Measurements from ENCODE around the gene PTPRN2. TPM values are rescaled to one million over a fixed set of nuclear protein-coding genes. Genes with fewer than 3 reads are reported as not detected.

Gene PTPRN2
- total and polyA plus RNA-seq, 2 of the 13 experiments (the other 11 are each of a cell fraction or from before 2014, with no cell fraction given) = 2.5 to 24.2 TPM

GRCh38 chr7:158498443-158499081 is 89.1 kb downstream of the PTPRN2 start (continued):
- TF ChIP-seq, protein P1, sequence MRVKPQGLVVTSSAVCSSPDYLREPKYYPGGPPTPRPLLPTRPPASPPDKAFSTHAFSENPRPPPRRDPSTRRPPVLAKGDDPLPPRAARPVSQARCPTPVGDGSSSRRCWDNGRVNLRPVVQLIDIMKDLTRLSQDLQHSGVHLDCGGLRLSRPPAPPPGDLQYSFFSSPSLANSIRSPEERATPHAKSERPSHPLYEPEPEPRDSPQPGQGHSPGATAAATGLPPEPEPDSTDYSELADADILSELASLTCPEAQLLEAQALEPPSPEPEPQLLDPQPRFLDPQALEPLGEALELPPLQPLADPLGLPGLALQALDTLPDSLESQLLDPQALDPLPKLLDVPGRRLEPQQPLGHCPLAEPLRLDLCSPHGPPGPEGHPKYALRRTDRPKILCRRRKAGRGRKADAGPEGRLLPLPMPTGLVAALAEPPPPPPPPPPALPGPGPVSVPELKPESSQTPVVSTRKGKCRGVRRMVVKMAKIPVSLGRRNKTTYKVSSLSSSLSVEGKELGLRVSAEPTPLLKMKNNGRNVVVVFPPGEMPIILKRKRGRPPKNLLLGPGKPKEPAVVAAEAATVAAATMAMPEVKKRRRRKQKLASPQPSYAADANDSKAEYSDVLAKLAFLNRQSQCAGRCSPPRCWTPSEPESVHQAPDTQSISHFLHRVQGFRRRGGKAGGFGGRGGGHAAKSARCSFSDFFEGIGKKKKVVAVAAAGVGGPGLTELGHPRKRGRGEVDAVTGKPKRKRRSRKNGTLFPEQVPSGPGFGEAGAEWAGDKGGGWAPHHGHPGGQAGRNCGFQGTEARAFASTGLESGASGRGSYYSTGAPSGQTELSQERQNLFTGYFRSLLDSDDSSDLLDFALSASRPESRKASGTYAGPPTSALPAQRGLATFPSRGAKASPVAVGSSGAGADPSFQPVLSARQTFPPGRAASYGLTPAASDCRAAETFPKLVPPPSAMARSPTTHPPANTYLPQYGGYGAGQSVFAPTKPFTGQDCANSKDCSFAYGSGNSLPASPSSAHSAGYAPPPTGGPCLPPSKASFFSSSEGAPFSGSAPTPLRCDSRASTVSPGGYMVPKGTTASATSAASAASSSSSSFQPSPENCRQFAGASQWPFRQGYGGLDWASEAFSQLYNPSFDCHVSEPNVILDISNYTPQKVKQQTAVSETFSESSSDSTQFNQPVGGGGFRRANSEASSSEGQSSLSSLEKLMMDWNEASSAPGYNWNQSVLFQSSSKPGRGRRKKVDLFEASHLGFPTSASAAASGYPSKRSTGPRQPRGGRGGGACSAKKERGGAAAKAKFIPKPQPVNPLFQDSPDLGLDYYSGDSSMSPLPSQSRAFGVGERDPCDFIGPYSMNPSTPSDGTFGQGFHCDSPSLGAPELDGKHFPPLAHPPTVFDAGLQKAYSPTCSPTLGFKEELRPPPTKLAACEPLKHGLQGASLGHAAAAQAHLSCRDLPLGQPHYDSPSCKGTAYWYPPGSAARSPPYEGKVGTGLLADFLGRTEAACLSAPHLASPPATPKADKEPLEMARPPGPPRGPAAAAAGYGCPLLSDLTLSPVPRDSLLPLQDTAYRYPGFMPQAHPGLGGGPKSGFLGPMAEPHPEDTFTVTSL (CRISPR knock-in tag; IDR thresholded peaks at IDR 0.05; ENCODE audit: borderline replicate concordance) = peak; percentile 39; the same call in 1 of the 2 replicates
- TF ChIP-seq, protein P2, sequence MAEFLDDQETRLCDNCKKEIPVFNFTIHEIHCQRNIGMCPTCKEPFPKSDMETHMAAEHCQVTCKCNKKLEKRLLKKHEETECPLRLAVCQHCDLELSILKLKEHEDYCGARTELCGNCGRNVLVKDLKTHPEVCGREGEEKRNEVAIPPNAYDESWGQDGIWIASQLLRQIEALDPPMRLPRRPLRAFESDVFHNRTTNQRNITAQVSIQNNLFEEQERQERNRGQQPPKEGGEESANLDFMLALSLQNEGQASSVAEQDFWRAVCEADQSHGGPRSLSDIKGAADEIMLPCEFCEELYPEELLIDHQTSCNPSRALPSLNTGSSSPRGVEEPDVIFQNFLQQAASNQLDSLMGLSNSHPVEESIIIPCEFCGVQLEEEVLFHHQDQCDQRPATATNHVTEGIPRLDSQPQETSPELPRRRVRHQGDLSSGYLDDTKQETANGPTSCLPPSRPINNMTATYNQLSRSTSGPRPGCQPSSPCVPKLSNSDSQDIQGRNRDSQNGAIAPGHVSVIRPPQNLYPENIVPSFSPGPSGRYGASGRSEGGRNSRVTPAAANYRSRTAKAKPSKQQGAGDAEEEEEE (CRISPR knock-in tag; IDR thresholded peaks at IDR 0.05; ENCODE audit: borderline replicate concordance) = no peak
- TF ChIP-seq ATM (IDR thresholded peaks at IDR 0.05; ENCODE audit: borderline replicate concordance) = no peak
- TF ChIP-seq HOXA9 (CRISPR knock-in tag; IDR thresholded peaks at IDR 0.05; ENCODE audit: borderline replicate concordance) = no peak
- no peak for TF ChIP-seq SNAPC5 (CRISPR knock-in tag; IDR thresholded peaks at IDR 0.05; ENCODE audit: borderline replicate concordance)
- TF ChIP-seq TFDP1 (CRISPR knock-in tag; IDR thresholded peaks at IDR 0.05; ENCODE audit: borderline replicate concordance) = no peak
- peak; percentile 57 for TF ChIP-seq HDAC2 (CRISPR knock-in tag; IDR thresholded peaks at IDR 0.05)
- peak; percentile 87 for TF ChIP-seq SAP130 (CRISPR knock-in tag; IDR thresholded peaks at IDR 0.05; ENCODE audit: low read depth)
- peak; percentile 87 for TF ChIP-seq HNF4A (CRISPR knock-in tag; IDR thresholded peaks at IDR 0.05)
- peak; percentile 48; the same call in 1 of the 2 replicates for TF ChIP-seq ELF3 (CRISPR knock-in tag; IDR thresholded peaks at IDR 0.05)
- TF ChIP-seq, protein P3, sequence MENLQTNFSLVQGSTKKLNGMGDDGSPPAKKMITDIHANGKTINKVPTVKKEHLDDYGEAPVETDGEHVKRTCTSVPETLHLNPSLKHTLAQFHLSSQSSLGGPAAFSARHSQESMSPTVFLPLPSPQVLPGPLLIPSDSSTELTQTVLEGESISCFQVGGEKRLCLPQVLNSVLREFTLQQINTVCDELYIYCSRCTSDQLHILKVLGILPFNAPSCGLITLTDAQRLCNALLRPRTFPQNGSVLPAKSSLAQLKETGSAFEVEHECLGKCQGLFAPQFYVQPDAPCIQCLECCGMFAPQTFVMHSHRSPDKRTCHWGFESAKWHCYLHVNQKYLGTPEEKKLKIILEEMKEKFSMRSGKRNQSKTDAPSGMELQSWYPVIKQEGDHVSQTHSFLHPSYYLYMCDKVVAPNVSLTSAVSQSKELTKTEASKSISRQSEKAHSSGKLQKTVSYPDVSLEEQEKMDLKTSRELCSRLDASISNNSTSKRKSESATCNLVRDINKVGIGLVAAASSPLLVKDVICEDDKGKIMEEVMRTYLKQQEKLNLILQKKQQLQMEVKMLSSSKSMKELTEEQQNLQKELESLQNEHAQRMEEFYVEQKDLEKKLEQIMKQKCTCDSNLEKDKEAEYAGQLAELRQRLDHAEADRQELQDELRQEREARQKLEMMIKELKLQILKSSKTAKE (CRISPR knock-in tag; IDR thresholded peaks at IDR 0.05; ENCODE audit: borderline replicate concordance) = no peak
- 0 out of 2 replicates have a peak, but pooled peaks have one; percentile 37 for TF ChIP-seq KDM1A (CRISPR knock-in tag; IDR thresholded peaks at IDR 0.05)
- peak; percentile 52; the same call in 1 of the 2 replicates for TF ChIP-seq HDAC1 (CRISPR knock-in tag; IDR thresholded peaks at IDR 0.05)
- no peak for TF ChIP-seq YEATS2 (CRISPR knock-in tag; IDR thresholded peaks at IDR 0.05; ENCODE audit: borderline replicate concordance)
- no peak for TF ChIP-seq ONECUT2 (CRISPR knock-in tag; IDR thresholded peaks at IDR 0.05)
- TF ChIP-seq, protein P4, sequence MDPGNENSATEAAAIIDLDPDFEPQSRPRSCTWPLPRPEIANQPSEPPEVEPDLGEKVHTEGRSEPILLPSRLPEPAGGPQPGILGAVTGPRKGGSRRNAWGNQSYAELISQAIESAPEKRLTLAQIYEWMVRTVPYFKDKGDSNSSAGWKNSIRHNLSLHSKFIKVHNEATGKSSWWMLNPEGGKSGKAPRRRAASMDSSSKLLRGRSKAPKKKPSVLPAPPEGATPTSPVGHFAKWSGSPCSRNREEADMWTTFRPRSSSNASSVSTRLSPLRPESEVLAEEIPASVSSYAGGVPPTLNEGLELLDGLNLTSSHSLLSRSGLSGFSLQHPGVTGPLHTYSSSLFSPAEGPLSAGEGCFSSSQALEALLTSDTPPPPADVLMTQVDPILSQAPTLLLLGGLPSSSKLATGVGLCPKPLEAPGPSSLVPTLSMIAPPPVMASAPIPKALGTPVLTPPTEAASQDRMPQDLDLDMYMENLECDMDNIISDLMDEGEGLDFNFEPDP (CRISPR knock-in tag; conservative IDR thresholded peaks at IDR 0.05) = no peak
- no peak for TF ChIP-seq GTF3A (CRISPR knock-in tag; conservative IDR thresholded peaks at IDR 0.05)
